Hematopoietic multipotent progenitor cell treated with erythropoietin and hydrocortisone succinate and interleukin-3 and kit ligand, for 8 days (in vitro differentiated cells): ENCODE results near the gene BCL10.

Experiments used
- DNase-seq: peaks from one replicate; pipeline ENCODE4 v3.0.0-alpha.2; 2015

The BCL10 gene

DNA sequence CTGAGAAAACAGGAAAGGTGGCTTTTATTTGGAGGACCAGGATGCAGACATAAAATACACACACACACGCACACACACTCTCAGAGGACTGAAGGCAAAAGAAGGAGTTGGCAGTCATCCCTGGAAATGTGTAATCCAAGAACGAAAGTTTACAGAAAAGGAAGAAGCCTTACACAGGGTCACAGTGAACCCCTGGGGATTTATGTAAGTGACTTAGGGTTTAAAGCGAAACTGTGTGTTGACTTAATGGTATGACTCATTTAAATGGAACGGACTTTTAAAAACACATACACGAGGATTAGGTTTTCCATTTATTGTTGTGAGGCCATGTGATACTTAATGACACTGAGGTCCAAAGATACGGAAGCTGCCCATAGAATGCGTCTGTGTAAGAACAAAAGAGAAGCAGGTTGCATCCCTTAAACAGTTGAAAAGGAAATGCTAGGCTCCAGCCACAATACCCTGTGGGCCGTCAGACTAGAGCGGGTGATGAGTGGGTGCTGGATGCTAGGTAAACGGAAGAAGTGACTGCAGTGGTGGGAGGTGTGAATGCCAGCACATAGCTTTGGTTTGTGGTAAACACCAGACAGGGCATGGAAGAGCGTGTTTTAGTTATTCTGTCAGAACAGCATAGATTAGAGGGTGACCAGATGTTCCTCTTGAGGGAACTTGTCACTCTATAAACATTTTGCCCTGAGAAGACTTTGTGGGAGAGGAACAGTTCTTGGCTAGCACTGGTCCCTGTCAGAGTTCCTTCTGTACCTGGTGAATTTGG lies 21.6 kb upstream of the BCL10 start:
- no peak for DNase-seq

DNA sequence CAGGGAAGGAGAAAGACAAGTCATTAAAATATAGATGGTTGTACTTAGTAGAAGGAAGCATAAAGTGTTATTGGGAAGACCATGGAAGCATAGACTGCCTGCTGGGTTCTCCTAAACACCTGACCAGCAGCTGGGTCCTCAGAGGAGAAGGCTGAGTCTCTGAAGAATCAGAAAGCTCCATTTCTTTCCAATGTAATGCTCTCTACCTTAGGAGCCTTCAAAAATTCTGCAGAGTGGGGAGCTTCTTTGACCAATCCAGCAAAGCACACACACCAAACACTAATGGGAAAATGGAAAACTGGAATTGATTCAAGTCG lies 21.1 kb upstream of the BCL10 start:
- DNase-seq, result no peak

DNA sequence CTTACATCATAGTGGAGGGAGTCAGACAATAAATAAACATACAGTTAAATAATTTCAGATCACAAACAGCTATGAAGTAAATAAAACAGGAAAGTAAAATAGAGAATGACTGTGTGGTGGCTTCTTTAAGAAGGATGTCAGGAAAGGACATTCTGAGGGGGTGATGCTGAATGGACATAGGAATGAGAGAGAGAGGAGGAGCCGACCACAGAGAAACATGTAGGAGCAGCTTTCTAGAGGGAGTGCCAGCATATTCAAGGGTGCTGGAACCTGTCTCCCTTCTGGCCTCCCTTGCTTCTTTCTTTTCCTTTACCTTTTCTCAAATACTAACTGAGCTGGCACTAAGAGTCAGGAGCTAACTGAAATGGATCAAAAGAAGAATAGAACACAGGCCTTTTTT lies 20.5 kb upstream of the BCL10 start:
- DNase-seq, result no peak

DNA sequence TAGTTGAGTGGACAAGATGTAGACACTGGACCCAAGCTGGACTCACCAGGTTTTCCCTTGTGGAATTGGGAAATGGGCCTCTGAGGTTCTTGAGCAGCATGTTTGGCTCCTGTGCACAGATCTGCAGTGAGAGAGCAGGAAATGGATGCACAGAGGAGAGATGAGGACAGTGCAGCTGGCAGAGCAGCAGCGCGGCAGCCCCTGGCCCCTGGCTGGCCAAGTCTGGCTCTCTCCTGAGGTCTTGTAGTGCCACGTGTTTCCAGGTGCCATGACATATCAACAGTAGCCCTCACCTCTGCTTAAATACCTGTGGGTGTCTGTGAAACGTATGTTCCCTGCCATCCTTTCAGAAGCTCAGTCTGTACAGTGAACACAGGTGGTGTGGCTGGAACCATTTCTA lies 19.2 kb upstream of the BCL10 start:
- no peak for DNase-seq

DNA sequence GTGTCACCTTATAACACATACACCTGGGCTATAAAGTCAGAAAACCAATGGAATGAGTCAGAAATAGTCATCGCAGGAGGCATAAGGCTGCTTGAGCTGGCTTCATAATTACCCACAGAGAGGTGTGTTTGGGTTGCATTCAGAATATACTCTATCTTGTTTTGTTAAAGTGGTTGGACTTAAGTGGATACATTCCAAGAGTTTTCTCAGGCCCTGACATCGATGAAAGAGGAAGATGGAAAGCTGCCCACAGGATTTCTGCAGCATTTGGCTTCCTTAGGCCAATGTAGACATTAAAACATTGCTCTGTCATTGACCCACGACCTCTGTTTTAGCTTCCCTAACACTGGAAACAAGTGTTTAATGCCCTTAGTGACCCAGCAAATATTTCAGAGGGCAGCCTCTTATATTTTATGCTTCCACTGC lies 18.6 kb upstream of the BCL10 start:
- no peak for DNase-seq

DNA sequence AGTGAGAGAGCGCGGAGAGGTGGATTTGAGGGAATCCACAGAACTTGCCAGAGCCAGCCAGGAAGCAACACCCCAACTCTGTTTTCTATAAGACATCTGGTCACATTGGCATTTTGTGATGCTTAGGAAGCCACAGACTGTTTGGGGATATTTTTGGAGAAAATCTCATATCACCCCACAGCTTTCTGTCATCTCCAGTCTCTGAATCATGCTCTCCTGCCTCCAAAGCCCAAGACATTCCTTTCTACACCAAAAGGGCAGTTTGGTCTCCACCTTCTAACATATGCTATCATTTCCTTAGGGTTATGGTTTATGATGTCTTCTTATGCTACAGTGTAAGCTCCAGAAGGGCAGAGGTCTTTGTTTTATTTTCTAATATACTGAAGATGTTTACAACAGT lies 14.4 kb upstream of the BCL10 start:
- DNase-seq, result no peak

DNA sequence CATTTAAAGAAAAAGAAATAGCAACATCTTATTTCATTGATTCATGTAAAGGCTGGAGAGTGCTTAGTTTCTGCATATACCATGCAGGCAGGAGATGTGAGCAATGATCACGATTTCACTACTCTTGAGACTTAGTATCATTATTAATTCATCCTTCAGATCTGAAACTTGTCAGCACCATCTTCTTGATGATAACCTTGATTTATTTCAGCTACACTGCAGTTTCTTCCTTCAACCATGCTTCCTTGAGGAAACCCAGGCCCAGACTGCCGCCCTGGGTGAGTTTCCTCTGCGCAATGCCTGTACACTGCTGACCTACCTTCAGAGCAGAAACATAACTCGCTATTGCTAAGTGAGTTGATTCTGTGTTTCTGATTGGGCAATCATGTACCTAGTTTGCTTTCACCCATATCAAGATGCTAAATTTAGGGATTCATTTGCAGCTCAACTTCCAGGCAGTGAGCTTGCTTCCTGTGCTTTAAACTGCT lies 13.5 kb upstream of the BCL10 start:
- no peak for DNase-seq

DNA sequence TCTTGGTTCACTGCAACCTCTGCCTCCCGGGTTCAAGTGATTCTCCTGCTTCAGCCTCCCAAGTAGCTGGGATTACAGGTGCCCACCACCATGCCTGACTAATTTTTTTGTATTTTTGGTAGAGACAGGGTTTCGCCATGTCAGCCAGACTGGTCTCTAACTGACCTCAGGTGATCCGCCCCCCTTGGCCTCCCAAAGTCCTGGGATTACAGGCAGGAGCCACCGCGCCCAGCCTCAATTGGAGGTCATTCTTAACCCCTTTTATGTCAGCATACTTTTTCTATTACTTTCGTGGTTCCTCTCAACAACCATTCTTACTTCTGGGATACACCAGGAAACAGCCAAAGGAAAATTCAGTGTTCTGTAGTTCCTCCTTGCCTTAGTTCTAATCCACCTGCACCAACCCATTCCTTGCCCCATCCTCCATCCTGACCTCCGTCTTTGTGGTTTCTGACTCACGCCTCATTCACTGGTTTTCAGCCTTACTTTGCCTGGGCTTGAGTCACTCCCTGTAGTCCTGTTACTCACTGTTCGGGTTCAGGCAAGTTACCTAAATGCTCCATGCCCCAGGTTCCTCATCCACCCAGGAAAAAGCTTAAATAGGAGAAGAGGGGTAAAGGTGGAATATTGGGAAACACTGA lies 12.9 kb upstream of the BCL10 start:
- no peak for DNase-seq

DNA sequence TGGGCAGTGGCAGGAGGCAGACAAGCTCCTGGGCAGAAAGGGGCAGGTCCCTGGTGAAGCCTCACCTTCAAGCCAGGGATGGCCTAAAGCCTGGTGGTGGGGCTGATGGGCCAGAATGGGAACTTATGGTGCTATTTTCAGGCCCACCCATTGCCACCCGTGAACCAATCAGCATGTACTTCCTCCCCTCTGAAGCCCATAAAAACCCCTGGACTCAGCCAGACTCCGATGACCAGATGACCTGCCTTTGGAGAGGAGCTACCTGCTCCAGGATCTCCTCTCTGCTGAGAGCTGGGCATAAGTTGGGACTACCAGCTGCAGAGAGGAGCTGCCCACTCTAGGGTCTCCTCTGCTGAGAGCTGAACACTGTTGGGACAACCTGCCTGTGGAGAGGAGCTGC lies 7.8 kb upstream of the BCL10 start:
- DNase-seq, result no peak

DNA sequence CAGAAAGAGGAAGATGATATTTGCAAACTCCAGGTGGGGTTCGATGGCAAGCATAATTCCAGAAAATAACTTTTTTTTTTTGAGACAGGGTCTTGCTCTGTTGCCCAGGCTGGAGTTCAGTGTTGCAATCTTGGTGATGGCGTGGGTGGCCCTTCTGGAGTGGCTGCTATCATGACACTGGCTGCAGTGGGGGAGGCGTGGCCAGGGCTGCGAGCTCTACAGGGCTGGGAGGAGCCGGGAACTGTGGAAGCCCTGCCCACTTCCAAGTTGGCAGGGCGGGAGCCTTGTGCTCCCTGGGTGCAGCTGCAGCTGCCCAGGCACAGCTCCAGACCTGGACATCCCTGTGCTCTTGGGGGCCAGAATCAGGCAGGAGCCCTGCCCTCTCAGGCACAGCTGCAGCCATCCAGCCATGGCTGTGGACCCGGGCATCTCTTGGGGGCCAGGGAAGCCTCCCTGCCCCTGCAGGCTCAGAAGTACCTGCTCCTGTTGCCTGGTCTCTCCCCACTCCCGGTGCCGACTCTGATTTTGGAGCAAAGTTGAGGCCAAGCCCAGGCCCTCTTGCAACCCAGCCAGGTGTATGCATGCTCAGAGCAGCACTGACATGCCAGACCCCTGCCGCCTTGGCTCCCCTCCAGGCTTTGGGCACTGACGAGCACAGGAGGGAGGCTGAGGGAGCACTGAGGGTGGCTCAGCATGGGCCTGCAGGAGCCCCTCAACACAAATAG lies 7.2 kb upstream of the BCL10 start:
- DNase-seq, result peak; percentile 52

DNA sequence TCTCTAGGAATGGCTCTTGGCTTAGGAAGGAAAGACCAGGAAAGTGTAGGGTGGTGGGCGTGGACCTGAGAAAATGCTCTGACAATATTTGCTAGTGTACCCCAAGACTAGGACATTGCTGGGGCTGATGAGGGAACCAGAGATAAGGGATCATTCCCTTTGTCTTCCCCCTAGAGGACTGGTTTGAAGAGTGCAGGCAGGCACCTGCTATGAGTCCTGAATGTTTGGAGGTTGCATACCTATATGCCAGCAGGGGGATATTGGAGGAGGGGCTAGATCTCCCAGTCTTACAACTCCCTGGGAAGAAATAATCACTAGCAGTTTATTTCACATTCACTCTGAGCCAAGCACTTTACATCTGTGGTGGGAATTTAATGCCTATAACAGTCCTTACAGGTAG lies 6.0 kb upstream of the BCL10 start:
- DNase-seq, result peak; percentile 11

DNA sequence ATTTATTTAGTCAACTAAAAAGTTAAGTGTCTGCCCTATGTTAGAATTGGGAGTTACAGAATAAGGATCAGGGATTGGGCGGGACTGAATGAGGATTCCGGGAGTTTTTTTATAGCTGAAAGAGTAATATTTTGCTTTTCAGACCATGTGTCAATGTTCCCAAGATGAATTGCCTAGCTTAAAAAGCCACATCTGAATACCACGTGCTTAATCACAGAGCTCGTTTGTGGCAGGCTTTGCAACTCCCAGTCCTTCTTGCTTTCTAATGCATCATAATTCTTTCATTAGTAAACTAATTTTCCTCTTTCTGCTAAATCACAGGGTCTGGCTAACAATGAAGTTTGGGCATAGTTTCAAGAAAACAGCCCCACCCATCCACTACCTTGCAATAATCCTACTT lies 4.2 kb upstream of the BCL10 start:
- no peak for DNase-seq

DNA sequence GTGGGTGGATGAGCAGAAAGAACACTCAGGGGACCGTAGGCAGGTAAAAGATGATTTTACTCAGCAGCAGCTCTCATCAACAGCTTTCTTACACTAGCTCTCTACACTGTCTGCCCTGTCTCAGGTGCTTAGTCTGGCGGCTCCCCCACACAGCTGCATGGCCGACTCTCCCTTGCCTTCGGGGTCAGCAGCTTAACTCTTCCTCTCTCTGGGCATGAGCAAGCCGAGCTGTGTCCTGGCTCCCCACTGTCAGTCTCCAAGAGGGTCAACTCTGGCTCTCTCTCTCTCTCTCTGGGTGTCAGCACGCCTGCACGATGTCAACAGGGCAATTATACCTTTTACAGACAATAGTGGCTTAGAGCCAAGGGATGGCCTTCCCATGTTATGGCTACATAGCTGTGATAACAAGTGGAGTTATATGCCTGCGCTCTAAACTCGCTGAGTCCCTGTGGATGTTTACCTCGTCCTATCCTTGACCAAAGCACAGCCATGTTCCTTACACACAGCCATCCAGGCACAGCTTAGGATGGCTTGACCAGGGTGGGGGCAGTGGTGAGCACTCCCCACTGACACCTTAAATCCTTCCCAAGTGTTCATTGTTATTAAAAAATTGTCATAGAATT lies 3.1 kb upstream of the BCL10 start:
- DNase-seq, result no peak

DNA sequence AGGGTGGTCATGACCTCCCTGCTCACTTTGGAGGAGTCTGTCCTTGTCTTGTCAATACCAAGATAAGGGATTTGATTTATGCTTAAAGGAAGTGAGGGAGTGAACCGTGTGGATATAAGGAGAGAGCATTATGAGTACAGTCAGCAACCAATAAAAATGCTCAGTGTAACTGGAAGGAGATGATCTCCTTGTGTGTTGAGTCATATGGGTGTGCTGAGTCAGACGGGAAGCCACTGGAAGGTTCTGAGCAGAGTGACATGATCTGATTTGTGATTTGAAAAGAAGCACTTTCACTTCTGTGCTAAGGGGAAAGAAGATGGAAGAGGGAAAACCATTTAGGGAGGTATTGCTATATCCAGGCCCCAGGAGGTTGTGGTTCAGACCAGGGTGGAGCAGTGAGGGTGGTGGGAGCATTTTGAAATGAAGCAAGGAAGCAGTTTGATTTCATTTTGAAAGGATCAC lies 2.5 kb upstream of the BCL10 start:
- DNase-seq, result peak; percentile 23

DNA sequence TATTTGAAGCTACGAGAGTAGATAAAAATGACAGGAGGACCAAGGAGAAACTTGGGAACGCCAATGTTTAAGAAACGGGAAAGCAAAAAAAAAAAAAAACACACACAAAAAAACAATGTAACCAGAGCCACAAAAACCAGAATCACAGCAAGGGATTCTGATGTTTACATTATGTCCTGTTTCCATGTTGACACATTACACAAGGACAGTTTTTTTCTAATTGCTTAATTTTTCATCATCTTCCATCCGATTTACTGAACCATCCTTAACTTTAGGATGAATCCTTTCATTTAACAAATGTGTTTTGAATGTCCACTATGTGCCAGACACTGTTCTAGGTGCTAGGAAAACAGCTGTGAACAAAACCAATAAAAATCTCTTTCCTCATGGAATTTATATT lies 1.4 kb upstream of the BCL10 start:
- DNase-seq, result no peak

DNA sequence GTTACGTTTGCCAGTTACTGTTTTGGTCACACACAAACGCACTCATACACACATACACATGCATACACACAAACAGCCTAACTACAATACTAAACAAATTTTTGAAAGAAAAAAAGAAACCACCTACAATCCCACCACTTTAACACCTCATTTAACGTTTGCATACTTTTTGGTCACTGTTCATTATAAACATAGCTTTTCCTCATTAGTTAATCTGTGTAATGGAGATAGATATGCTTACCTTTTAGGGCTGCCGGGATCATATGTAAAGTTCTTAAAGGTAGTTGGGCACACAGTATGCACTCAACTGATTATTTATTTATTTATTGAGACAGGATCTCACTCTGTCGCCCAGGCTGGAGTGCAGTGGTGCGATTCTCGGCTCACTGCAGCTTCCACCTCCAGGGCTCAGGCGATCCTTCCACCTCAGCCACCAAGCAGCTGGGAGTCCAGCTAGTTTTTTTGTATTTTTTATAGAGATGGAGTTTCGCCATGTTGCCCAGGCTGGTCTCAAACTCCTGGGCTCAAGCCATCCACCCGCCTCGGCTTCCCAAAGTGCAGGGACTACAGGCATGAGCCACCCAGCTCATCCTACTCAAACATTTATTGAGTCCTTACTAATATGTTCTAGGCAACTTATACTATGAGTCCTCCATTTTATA lies 677 bp upstream of the BCL10 start:
- no peak for DNase-seq

DNA sequence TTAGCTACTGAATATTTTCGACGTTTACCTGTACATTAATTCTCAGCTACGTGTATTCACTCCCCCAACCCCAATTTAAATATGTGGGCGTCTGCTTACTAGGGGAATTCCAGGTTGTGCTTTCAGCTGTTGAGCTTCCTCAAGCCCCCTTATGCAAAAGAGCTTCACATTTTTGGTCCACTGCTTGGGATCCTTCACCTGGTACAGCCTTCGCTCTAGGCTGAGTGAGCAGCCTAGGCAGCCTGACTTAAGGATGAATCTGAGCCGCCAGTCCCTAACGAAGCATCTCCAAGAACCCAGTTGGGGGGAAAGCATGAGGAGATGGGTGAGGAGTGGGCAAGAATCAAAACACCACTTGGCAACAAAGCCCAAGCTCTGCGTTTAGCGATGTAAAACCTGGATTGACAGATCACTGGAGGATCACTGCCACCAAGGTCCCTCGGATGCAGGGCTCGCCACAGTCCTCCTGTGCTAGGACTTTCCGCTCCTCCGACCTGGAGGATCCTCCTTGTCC lies 674 bp downstream of the BCL10 start:
- DNase-seq, result no peak

DNA sequence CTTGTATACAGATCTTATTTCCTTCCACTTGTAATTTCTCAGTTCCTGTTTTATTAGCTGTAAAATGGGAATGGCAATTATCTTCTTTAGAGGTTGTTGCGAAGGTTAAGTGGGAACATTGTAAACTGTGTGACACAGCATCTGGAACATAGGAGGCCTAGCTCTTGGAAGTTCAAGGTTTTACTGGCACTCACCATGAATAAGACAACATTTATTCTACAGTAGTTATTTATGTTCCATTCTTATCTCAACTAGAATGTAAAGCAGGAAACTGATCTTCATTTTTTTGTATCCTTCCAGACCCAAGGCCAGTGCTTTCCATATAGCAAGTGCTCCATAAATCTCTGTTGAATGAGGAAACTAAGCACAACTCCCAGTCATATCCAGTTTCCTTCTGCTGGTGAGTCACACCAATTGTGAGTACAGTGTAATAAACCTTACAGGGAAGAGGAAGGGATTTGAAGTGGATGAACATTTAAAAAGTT lies 1.4 kb downstream of the BCL10 start:
- peak; percentile 5 for DNase-seq

DNA sequence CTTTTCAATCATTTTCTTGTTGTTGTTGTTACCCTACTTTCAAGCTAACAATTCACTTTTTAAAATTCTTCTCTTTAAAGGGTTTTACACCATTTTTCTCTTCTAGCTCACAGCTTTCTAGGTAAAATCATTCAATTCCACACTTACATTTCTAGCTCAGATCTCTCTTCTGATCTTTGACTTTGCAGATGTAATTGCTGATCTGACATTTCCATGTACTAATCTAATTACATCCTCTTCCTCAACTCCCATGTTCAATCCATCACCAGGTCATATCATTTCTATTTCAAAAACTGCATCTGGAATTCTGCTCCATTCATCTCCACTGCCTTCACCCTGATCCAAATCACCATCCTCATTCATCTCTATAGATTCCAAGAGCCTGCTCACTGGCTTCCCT lies 3.0 kb downstream of the BCL10 start:
- no peak for DNase-seq

DNA sequence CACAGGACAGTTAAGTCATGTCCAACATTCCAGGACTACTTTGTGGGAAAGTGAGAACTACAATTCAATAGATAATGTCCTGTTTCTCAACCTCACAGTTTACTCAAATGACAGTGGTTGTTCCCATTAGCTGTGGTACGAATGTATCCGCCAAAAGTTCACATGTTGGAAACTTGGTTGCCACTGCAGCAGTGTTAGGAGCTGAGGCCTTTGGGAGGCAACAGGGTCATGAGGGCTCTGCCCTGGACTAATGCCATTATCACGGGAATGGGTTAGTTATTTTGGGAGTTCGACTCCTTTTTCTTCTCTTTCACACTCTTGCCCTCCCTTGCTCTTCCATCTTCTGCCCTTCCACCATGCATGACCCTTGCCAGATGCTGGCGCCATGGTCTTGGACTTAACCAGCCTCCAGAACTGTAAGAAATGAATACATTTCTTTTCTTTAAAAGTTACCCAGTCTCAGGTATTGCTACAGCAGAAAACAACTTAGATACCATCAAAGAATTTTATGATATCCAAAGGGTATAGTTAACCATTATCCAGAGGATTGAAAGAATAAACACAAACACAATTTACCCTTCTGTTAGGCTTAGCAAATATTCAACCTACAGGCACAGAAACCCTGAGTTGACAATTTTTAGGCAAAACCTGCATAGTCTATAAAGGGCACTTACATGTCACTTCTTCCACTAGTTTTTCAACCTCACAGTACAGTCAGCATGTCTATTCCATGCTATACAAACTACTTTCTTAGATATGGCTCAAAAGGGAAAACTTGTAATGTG lies 7.4 kb downstream of the BCL10 start:
- no peak for DNase-seq

DNA sequence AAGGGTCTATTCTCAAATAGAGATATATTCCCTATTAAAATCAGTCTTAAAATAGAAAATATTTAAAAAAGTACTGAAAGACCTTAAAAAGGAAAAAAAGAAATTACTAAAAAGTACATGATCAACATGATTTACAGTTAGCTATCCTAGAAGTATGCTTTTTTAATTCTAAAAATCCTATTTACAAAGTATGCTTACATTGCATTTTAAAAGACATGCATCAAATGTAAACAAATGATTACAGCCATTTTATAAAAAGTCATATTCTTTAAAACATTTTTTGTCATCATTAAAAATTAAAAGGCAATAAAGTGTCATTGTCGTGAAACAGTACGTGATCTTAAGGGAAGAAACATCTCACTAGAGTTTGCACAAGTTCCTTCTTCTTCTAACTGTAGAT lies 9.1 kb downstream of the BCL10 start:
- no peak for DNase-seq

DNA sequence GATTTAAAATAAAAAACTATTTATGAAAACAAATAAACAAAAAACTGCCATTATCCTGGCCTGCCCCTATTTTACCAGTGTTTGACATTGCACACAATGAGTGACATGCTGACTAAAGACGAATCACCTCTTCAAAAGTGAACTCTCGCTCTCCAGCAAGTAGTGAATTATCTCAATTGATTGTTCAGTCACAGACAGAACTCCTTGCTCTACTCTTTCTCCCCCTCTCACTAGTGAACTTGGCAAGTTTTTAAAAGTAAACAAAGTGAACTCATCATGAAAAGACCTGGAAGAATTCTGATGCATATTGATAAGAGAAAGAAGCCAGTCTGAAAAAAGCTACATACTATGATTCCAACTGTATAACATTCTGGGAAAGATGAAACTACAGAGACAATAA lies 12.3 kb downstream of the BCL10 start:
- no peak for DNase-seq
